Measurements from ENCODE around the gene CCSAP.

The CCSAP gene

GRCh38 chr1:229385853-229386456 lies 43.1 kb upstream of the CCSAP start:
- Histone ChIP-seq H3F3A (ENCODE audit: low read depth) (no peaks in the 10 kb centered on the region), H3K4me2 (ENCODE audit: low read depth, low read length, poor library complexity, severe bottlenecking) (no peak overlapping the region), H3K9me3 (ENCODE audit: insufficient read depth, low read depth, low read length) (no peaks in the 10 kb centered on the region), H3K9me2 (replicated peaks; ENCODE audit: low read depth, low read length) (no peaks in the 10 kb centered on the region), H3K27me3 (ENCODE audit: insufficient read depth, low read length, poor library complexity, severe bottlenecking) (no peaks in the 10 kb centered on the region), H2AFZ (ENCODE audit: low read length) (no peak overlapping the region), H3K9ac (ENCODE audit: low read depth, low read length, poor library complexity, severe bottlenecking) (no peak overlapping the region), H3K4me1 (ENCODE audit: insufficient read depth, low read length, poor library complexity, severe bottlenecking) (no peaks in the 10 kb centered on the region), H4K20me1 (ENCODE audit: insufficient read depth, low read length, poor library complexity, severe bottlenecking) (no peaks in the 10 kb centered on the region), H3K4me3 (ENCODE audit: low read length, poor library complexity, severe bottlenecking) (no peak overlapping the region), H3K79me2 (ENCODE audit: insufficient read depth, low read length) (no peaks in the 10 kb centered on the region), H3K36me3 (ENCODE audit: insufficient read depth, low read length) (no peaks in the 10 kb centered on the region)
- TF ChIP-seq EZH2phosphoT487 (IDR thresholded peaks at IDR 0.05; ENCODE audit: borderline replicate concordance) = no peak
- TF ChIP-seq CTCF (conservative IDR thresholded peaks at IDR 0.05; ENCODE audit: low read length) = no peak

DNA sequence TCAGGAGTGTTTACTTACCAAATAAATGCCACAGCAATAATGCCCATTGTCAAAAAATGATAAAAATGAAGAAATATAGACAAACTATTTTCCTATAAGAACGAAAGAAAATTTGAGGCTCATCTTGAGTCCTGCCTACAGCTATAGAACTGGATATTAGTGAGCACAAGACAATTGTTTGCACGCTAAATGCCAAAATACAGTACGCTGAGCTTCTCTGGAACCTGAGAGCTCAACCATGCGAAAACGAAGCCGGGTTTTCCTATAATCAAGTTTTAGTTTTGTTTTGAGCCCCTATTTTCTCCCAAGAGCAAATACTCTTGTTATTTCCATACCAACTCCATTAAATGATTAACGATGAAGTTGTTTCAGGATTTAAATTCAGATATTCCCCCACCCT lies 42.0 kb upstream of the CCSAP start:
- H4K20me1 ChIP-seq (ENCODE audit: insufficient read depth, low read length, poor library complexity, severe bottlenecking) = no peaks in the 10 kb centered on the region
- H3K9ac ChIP-seq (ENCODE audit: low read depth, low read length, poor library complexity, severe bottlenecking) = no peak overlapping the region
- no peak for TF ChIP-seq CTCF (conservative IDR thresholded peaks at IDR 0.05; ENCODE audit: low read length)
- no peak for TF ChIP-seq EZH2phosphoT487 (IDR thresholded peaks at IDR 0.05; ENCODE audit: borderline replicate concordance)
- H3K9me3 ChIP-seq (ENCODE audit: insufficient read depth, low read depth, low read length) = no peaks in the 10 kb centered on the region
- no peak overlapping the region for H3K4me2 ChIP-seq (ENCODE audit: low read depth, low read length, poor library complexity, severe bottlenecking)
- H3K4me1 ChIP-seq (ENCODE audit: insufficient read depth, low read length, poor library complexity, severe bottlenecking) = no peaks in the 10 kb centered on the region
- H3K79me2 ChIP-seq (ENCODE audit: insufficient read depth, low read length) = no peaks in the 10 kb centered on the region
- H3K27me3 ChIP-seq (ENCODE audit: insufficient read depth, low read length, poor library complexity, severe bottlenecking) = no peaks in the 10 kb centered on the region
- no peaks in the 10 kb centered on the region for H3F3A ChIP-seq (ENCODE audit: low read depth)
- no peak overlapping the region for H2AFZ ChIP-seq (ENCODE audit: low read length)
- no peak overlapping the region for H3K4me3 ChIP-seq (ENCODE audit: low read length, poor library complexity, severe bottlenecking)
- H3K36me3 ChIP-seq (ENCODE audit: insufficient read depth, low read length) = no peaks in the 10 kb centered on the region
- H3K9me2 ChIP-seq (replicated peaks; ENCODE audit: low read depth, low read length) = no peaks in the 10 kb centered on the region

DNA sequence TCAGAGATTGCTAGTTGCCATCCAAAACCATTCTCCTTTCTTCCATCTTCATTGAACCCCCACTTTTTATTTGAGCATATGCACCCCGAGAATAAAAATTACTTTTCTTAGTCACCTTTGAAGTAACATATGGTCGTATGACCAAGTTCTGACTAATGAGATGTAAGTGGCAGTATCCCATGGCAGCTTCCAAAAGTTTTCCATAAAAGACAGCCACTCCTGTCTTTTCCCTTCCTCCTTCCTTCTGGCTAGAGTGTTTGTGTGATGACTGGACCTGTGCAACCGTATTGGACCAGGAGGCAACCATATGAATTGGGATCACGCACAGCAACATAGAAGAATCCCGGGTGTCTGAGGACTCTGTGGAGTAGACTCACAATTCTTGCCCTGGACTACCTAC lies 41.1 kb upstream of the CCSAP start:
- H3K9me3 ChIP-seq (ENCODE audit: insufficient read depth, low read depth, low read length) = no peaks in the 10 kb centered on the region
- no peaks in the 10 kb centered on the region for H3F3A ChIP-seq (ENCODE audit: low read depth)
- H3K9me2 ChIP-seq (replicated peaks; ENCODE audit: low read depth, low read length) = no peaks in the 10 kb centered on the region
- H3K9ac ChIP-seq (ENCODE audit: low read depth, low read length, poor library complexity, severe bottlenecking) = no peak overlapping the region
- no peaks in the 10 kb centered on the region for H3K79me2 ChIP-seq (ENCODE audit: insufficient read depth, low read length)
- no peak overlapping the region for H2AFZ ChIP-seq (ENCODE audit: low read length)
- H3K4me1 ChIP-seq (ENCODE audit: insufficient read depth, low read length, poor library complexity, severe bottlenecking) = no peaks in the 10 kb centered on the region
- TF ChIP-seq EZH2phosphoT487 (IDR thresholded peaks at IDR 0.05; ENCODE audit: borderline replicate concordance) (no peak), CTCF (conservative IDR thresholded peaks at IDR 0.05; ENCODE audit: low read length) (no peak)
- no peaks in the 10 kb centered on the region for H3K27me3 ChIP-seq (ENCODE audit: insufficient read depth, low read length, poor library complexity, severe bottlenecking)
- H3K4me2 ChIP-seq (ENCODE audit: low read depth, low read length, poor library complexity, severe bottlenecking) = no peak overlapping the region
- H3K36me3 ChIP-seq (ENCODE audit: insufficient read depth, low read length) = no peaks in the 10 kb centered on the region
- H4K20me1 ChIP-seq (ENCODE audit: insufficient read depth, low read length, poor library complexity, severe bottlenecking) = no peaks in the 10 kb centered on the region
- H3K4me3 ChIP-seq (ENCODE audit: low read length, poor library complexity, severe bottlenecking) = no peak overlapping the region

Measured in Loucy (cell line).